GM23338 (cell line): ENCODE results near the gene TRPM2. TPM values are rescaled to one million over a fixed set of nuclear protein-coding genes. Genes with fewer than 3 reads are reported as not detected.

Source experiments
- ATAC-seq: fragments of 200-7000 bp; cut with Tn5 transposase; 3 replicates; pipeline ENCODE4 v1.9.1; 2020
- DNase-seq: peaks from one replicate; pipeline ENCODE4 v3.0.0-alpha.2; 2015; ENCODE audit warnings: low spot score
- H2AFZ ChIP-seq: fragments of 200-600 bp; sonication (generic); 2 replicates; pipeline ENCODE4 v1.8.0; 2016; ENCODE audit warnings: antibody characterized with exemption, mild to moderate bottlenecking, moderate library complexity
- H3F3A ChIP-seq: fragments of 200-600 bp; sonication (generic); replicated peaks from 2 replicates; pipeline ENCODE4 v1.8.0; 2017; ENCODE audit warnings: antibody characterized with exemption, mixed run types, low read depth
- H3K27ac ChIP-seq: fragments of 200-600 bp; sonication (generic); 2 replicates; pipeline ENCODE4 v1.6.1; 2016; ENCODE audit warnings: low read depth
- H3K27me3 ChIP-seq: fragments of 200-600 bp; sonication (generic); 2 replicates; pipeline ENCODE4 v1.8.0; 2016; ENCODE audit warnings: mild to moderate bottlenecking, mixed run types, moderate library complexity; ENCODE audit not compliant: insufficient read depth
- H3K36me3 ChIP-seq: fragments of 200-600 bp; sonication (generic); 2 replicates; pipeline ENCODE4 v1.8.0; 2016; ENCODE audit warnings: mild to moderate bottlenecking; ENCODE audit not compliant: insufficient read depth
- H3K4me1 ChIP-seq: fragments of 200-600 bp; sonication (generic); 2 replicates; pipeline ENCODE4 v1.8.0; 2016; ENCODE audit warnings: mild to moderate bottlenecking, moderate library complexity; ENCODE audit not compliant: insufficient read depth
- H3K4me2 ChIP-seq: fragments of 200-600 bp; sonication (generic); 2 replicates; pipeline ENCODE4 v1.7.1; 2017; ENCODE audit warnings: mixed run types
- H3K4me3 ChIP-seq: fragments of 200-600 bp; sonication (generic); 2 replicates; pipeline ENCODE4 v1.6.1; 2016; ENCODE audit warnings: mixed run types
- H3K79me2 ChIP-seq: fragments of 200-600 bp; sonication (generic); replicated peaks from 2 replicates; pipeline ENCODE4 v1.8.0; 2017; ENCODE audit warnings: mild to moderate bottlenecking; ENCODE audit not compliant: insufficient read depth
- H3K9me2 ChIP-seq: fragments of 200-600 bp; sonication (generic); 2 replicates; pipeline ENCODE4 v1.8.0; 2017; ENCODE audit not compliant: insufficient read depth
- H4K20me1 ChIP-seq: fragments of 200-600 bp; sonication (generic); replicated peaks from 2 replicates; pipeline ENCODE4 v1.8.0; 2017; ENCODE audit warnings: mild to moderate bottlenecking; ENCODE audit not compliant: insufficient read depth
- H3K27ac Mint-ChIP-seq: 2 replicates; pipeline ENCODE4 v1.8.0; 2020; ENCODE audit warnings: inconsistent platforms, mild to moderate bottlenecking, moderate library complexity, mixed read lengths
- H3K27me3 Mint-ChIP-seq: 3 replicates; pipeline ENCODE4 v1.8.0; 2022; ENCODE audit warnings: low read depth, mild to moderate bottlenecking, moderate library complexity, mixed read lengths, inconsistent platforms; ENCODE audit not compliant: insufficient read depth, poor library complexity
- H3K36me3 Mint-ChIP-seq: 3 replicates; pipeline ENCODE4 v1.8.0; 2021; ENCODE audit warnings: low read depth, mild to moderate bottlenecking, inconsistent platforms, moderate library complexity, mixed read lengths
- H3K4me1 Mint-ChIP-seq: 3 replicates; pipeline ENCODE4 v1.8.0; 2020; ENCODE audit warnings: mild to moderate bottlenecking, inconsistent platforms, mixed read lengths
- H3K4me3 Mint-ChIP-seq: 3 replicates; pipeline ENCODE4 v1.8.0; 2021; ENCODE audit warnings: moderate library complexity, mild to moderate bottlenecking, inconsistent platforms, mixed read lengths
- H3K9me3 Mint-ChIP-seq: 3 replicates; pipeline ENCODE4 v1.8.0; 2020; ENCODE audit warnings: moderate library complexity, mild to moderate bottlenecking, inconsistent platforms, mixed read lengths
- CREB1 ChIP-seq: fragments of 250-450 bp; sonication (Bioruptor Pico); IDR thresholded peaks from 2 replicates; pipeline ENCODE4 v1.5.0; 2020; ENCODE audit warnings: low read depth, mild to moderate bottlenecking, moderate library complexity
- EZH2 ChIP-seq: fragments of 200-600 bp; sonication (generic); IDR thresholded peaks from one replicate; pipeline ENCODE4 v1.8.0; 2017; ENCODE audit warnings: antibody characterized with exemption, mild to moderate bottlenecking, low read depth; ENCODE audit not compliant: unreplicated experiment
- EZH2phosphoT487 ChIP-seq: fragments of 200-600 bp; sonication (generic); IDR thresholded peaks from one replicate; pipeline ENCODE4 v1.8.1; 2018; ENCODE audit warnings: antibody characterized with exemption; ENCODE audit not compliant: unreplicated experiment
- JUNB ChIP-seq: IDR thresholded peaks from one replicate; pipeline ENCODE4 v1.6.1; 2016; ENCODE audit warnings: antibody characterized with exemption; ENCODE audit not compliant: unreplicated experiment
- NANOG ChIP-seq: IDR thresholded peaks from 2 replicates; pipeline ENCODE4 v1.6.1; 2016; ENCODE audit warnings: antibody characterized with exemption, borderline replicate concordance
- POLR2AphosphoS5 ChIP-seq: IDR thresholded peaks from 2 replicates; pipeline ENCODE4 v1.6.1; 2016; ENCODE audit warnings: antibody characterized with exemption, low read depth
- STAT1 ChIP-seq: IDR thresholded peaks from one replicate; pipeline ENCODE4 v1.6.1; 2016; ENCODE audit warnings: antibody characterized with exemption; ENCODE audit not compliant: unreplicated experiment
- ZNF114 ChIP-seq: fragments of 250-450 bp; sonication (Bioruptor Pico); IDR thresholded peaks from 2 replicates; pipeline ENCODE4 v1.5.0; 2020; ENCODE audit warnings: mild to moderate bottlenecking, moderate library complexity
- ZNF331 ChIP-seq: fragments of 250-450 bp; sonication (Bioruptor Pico); IDR thresholded peaks from 2 replicates; pipeline ENCODE4 v1.5.0; 2020; ENCODE audit warnings: low read depth, mild to moderate bottlenecking, moderate library complexity
- polyA plus RNA-seq: library from polyadenylated mRNA; unstranded; fragments of >200 nt; fragmentation: Nextera tagmentation; extraction: Ambion mirVana; gene quantifications from 2 replicates; pipeline ENCODE4 v1.2.1, GENCODE V29; 2016
- total RNA-seq: library from RNA; depleted of rRNA; stranded (reverse); fragments of >200 nt; shearing (Covaris generic); gene quantifications from 2 replicates; pipeline ENCODE4 v1.2.3, GENCODE V29; 2014
- TF ChIP-seq, protein P1 (sequence below), 2 experiments: fragments of 200-600 bp in 1 of 2; sonication (generic) in 1 of 2; conservative IDR thresholded peaks; 2 replicates each; pipeline versions ENCODE4 v1.5.1 to v1.6.1; 2016 to 2017; ENCODE audit warnings: antibody characterized with exemption in 2 of 2, low read depth in 2 of 2, mild to moderate bottlenecking in 2 of 2, moderate library complexity in 1 of 2
- TF ChIP-seq, protein P2 (sequence below): IDR thresholded peaks from 2 replicates; pipeline ENCODE4 v1.6.1; 2016; ENCODE audit warnings: antibody characterized with exemption
- TF ChIP-seq, protein P3 (sequence below): IDR thresholded peaks from one replicate; pipeline ENCODE4 v1.6.1; 2018; ENCODE audit warnings: antibody characterized with exemption; ENCODE audit not compliant: unreplicated experiment
- TF ChIP-seq, protein P4 (sequence below): fragments of 250-450 bp; sonication (Bioruptor Pico); IDR thresholded peaks from 2 replicates; pipeline ENCODE4 v1.5.0; 2020; ENCODE audit warnings: mild to moderate bottlenecking, moderate library complexity

TRPM2 gene
- total and polyA plus RNA-seq, 2 experiments from 2014 or later: 0.53 to 0.83 TPM

DNA sequence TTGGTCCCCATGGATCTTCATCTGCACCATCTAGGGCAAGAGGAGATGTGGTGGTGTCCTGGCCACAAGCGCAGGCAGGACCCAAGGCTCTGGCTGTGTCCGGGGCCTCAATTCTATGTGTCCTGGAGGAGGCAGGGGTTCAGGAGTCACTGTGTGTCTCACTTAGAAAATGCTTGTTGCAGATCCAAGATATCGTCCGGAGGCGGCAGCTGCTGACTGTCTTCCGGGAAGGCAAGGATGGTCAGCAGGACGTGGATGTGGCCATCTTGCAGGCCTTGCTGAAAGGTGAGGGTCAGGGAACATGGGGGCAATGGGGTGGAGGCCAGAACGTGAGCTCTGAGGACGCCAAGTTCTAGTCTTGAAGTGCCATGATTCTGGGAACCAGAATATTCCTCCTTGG lies 29.1 kb downstream of the TRPM2 start:
- Histone ChIP-seq H2AFZ (no peak overlapping the region), H3K4me1 (no peaks in the 10 kb centered on the region), H3K27me3 (no peaks in the 10 kb centered on the region), H4K20me1 (no peaks in the 10 kb centered on the region), H3K36me3 (peaks cover 6% of the 10 kb centered on the region; the same call in 1 of the 2 replicates), H3K4me2 (no peak overlapping the region), H3K9me2 (peaks cover 2% of the 10 kb centered on the region; the same call in 1 of the 2 replicates), H3K27ac (no peak overlapping the region), H3K79me2 (no peaks in the 10 kb centered on the region), H3F3A (no peaks in the 10 kb centered on the region), H3K4me3 (no peak overlapping the region)
- no peak overlapping the region for H3K27ac Mint-ChIP-seq
- TF ChIP-seq, protein P1, sequence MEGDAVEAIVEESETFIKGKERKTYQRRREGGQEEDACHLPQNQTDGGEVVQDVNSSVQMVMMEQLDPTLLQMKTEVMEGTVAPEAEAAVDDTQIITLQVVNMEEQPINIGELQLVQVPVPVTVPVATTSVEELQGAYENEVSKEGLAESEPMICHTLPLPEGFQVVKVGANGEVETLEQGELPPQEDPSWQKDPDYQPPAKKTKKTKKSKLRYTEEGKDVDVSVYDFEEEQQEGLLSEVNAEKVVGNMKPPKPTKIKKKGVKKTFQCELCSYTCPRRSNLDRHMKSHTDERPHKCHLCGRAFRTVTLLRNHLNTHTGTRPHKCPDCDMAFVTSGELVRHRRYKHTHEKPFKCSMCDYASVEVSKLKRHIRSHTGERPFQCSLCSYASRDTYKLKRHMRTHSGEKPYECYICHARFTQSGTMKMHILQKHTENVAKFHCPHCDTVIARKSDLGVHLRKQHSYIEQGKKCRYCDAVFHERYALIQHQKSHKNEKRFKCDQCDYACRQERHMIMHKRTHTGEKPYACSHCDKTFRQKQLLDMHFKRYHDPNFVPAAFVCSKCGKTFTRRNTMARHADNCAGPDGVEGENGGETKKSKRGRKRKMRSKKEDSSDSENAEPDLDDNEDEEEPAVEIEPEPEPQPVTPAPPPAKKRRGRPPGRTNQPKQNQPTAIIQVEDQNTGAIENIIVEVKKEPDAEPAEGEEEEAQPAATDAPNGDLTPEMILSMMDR (conservative IDR thresholded peaks at IDR 0.05; ENCODE audit: low read depth in 2 of 2): no peak
- TF ChIP-seq EZH2: no peak
- TF ChIP-seq EZH2phosphoT487: no peak
- TF ChIP-seq NANOG: no peak
- no peak for TF ChIP-seq POLR2AphosphoS5
- no peak for TF ChIP-seq CREB1 (CRISPR knock-in tag)
- TF ChIP-seq, protein P2, sequence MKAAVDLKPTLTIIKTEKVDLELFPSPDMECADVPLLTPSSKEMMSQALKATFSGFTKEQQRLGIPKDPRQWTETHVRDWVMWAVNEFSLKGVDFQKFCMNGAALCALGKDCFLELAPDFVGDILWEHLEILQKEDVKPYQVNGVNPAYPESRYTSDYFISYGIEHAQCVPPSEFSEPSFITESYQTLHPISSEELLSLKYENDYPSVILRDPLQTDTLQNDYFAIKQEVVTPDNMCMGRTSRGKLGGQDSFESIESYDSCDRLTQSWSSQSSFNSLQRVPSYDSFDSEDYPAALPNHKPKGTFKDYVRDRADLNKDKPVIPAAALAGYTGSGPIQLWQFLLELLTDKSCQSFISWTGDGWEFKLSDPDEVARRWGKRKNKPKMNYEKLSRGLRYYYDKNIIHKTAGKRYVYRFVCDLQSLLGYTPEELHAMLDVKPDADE: no peak
- no peak for TF ChIP-seq ZNF114 (CRISPR knock-in tag)
- TF ChIP-seq, protein P3, sequence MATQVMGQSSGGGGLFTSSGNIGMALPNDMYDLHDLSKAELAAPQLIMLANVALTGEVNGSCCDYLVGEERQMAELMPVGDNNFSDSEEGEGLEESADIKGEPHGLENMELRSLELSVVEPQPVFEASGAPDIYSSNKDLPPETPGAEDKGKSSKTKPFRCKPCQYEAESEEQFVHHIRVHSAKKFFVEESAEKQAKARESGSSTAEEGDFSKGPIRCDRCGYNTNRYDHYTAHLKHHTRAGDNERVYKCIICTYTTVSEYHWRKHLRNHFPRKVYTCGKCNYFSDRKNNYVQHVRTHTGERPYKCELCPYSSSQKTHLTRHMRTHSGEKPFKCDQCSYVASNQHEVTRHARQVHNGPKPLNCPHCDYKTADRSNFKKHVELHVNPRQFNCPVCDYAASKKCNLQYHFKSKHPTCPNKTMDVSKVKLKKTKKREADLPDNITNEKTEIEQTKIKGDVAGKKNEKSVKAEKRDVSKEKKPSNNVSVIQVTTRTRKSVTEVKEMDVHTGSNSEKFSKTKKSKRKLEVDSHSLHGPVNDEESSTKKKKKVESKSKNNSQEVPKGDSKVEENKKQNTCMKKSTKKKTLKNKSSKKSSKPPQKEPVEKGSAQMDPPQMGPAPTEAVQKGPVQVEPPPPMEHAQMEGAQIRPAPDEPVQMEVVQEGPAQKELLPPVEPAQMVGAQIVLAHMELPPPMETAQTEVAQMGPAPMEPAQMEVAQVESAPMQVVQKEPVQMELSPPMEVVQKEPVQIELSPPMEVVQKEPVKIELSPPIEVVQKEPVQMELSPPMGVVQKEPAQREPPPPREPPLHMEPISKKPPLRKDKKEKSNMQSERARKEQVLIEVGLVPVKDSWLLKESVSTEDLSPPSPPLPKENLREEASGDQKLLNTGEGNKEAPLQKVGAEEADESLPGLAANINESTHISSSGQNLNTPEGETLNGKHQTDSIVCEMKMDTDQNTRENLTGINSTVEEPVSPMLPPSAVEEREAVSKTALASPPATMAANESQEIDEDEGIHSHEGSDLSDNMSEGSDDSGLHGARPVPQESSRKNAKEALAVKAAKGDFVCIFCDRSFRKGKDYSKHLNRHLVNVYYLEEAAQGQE: no peak
- TF ChIP-seq STAT1: no peak
- TF ChIP-seq ZNF331 (CRISPR knock-in tag): no peak
- TF ChIP-seq, protein P4, sequence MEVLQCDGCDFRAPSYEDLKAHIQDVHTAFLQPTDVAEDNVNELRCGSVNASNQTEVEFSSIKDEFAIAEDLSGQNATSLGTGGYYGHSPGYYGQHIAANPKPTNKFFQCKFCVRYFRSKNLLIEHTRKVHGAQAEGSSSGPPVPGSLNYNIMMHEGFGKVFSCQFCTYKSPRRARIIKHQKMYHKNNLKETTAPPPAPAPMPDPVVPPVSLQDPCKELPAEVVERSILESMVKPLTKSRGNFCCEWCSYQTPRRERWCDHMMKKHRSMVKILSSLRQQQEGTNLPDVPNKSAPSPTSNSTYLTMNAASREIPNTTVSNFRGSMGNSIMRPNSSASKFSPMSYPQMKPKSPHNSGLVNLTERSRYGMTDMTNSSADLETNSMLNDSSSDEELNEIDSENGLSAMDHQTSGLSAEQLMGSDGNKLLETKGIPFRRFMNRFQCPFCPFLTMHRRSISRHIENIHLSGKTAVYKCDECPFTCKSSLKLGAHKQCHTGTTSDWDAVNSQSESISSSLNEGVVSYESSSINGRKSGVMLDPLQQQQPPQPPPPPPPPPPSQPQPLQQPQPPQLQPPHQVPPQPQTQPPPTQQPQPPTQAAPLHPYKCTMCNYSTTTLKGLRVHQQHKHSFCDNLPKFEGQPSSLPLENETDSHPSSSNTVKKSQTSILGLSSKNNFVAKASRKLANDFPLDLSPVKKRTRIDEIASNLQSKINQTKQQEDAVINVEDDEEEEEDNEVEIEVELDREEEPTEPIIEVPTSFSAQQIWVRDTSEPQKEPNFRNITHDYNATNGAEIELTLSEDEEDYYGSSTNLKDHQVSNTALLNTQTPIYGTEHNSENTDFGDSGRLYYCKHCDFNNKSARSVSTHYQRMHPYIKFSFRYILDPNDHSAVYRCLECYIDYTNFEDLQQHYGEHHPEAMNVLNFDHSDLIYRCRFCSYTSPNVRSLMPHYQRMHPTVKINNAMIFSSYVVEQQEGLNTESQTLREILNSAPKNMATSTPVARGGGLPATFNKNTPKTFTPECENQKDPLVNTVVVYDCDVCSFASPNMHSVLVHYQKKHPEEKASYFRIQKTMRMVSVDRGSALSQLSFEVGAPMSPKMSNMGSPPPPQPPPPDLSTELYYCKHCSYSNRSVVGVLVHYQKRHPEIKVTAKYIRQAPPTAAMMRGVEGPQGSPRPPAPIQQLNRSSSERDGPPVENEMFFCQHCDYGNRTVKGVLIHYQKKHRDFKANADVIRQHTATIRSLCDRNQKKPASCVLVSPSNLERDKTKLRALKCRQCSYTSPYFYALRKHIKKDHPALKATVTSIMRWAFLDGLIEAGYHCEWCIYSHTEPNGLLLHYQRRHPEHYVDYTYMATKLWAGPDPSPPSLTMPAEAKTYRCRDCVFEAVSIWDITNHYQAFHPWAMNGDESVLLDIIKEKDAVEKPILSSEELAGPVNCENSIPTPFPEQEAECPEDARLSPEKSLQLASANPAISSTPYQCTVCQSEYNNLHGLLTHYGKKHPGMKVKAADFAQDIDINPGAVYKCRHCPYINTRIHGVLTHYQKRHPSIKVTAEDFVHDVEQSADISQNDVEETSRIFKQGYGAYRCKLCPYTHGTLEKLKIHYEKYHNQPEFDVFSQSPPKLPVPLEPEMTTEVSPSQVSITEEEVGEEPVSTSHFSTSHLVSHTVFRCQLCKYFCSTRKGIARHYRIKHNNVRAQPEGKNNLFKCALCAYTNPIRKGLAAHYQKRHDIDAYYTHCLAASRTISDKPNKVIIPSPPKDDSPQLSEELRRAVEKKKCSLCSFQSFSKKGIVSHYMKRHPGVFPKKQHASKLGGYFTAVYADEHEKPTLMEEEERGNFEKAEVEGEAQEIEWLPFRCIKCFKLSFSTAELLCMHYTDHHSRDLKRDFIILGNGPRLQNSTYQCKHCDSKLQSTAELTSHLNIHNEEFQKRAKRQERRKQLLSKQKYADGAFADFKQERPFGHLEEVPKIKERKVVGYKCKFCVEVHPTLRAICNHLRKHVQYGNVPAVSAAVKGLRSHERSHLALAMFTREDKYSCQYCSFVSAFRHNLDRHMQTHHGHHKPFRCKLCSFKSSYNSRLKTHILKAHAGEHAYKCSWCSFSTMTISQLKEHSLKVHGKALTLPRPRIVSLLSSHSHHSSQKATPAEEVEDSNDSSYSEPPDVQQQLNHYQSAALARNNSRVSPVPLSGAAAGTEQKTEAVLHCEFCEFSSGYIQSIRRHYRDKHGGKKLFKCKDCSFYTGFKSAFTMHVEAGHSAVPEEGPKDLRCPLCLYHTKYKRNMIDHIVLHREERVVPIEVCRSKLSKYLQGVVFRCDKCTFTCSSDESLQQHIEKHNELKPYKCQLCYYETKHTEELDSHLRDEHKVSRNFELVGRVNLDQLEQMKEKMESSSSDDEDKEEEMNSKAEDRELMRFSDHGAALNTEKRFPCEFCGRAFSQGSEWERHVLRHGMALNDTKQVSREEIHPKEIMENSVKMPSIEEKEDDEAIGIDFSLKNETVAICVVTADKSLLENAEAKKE (CRISPR knock-in tag): no peak
- no peak for TF ChIP-seq JUNB
- peaks cover 23% of the 10 kb centered on the region for H3K9me3 Mint-ChIP-seq
- DNase-seq (no peak), ATAC-seq (no peak)
- H3K36me3 Mint-ChIP-seq: no peaks in the 10 kb centered on the region
- H3K27me3 Mint-ChIP-seq: peaks cover 4% of the 10 kb centered on the region
- peaks cover 10% of the 10 kb centered on the region; the same call in 2 of the 3 replicates for H3K4me1 Mint-ChIP-seq
- H3K4me3 Mint-ChIP-seq: no peak overlapping the region
